Measurements from ENCODE around the gene OS9. TPM values are rescaled to one million over a fixed set of nuclear protein-coding genes. Genes with fewer than 3 reads are reported as not detected.

Gene OS9
- total RNA-seq, 1 experiment from 2014 or later, result 72.6 TPM

- Histone ChIP-seq H3K4me1 (ENCODE audit: low read length) (peaks cover 9% of the 10 kb centered on the region), H3K4me2 (ENCODE audit: low read depth, low read length, poor library complexity, severe bottlenecking) (no peak overlapping the region), H3K9ac (ENCODE audit: low read length) (no peak overlapping the region)
These were observed 71.9 kb downstream of the OS9 start for GRCh38 chr12:57765698-57766463.

GRCh38 chr12:57766464-57767304 is 72.8 kb downstream of the OS9 start, which contains the start of gene CYP27B1:
CYP27B1 (minus strand) TSS chr12:57767078; CDS start chr12:57767041, 37 bp downstream.
- Histone ChIP-seq H3K36me3 (ENCODE audit: insufficient read depth, low read length) (peaks cover 4% of the 10 kb centered on the region; the same call in 1 of the 2 replicates), H3K9me3 (ENCODE audit: low read length) (no peaks in the 10 kb centered on the region), H3K4me3 (ENCODE audit: low read length) (no peak within 1 kb of the TSS), H2AFZ (ENCODE audit: low read length) (no peak within 1 kb of the TSS), H3K4me1 (ENCODE audit: low read length) (peaks cover 15% of the 10 kb centered on the region), H3K27me3 (ENCODE audit: low read length) (no peaks in the 10 kb centered on the region), H3K4me2 (ENCODE audit: low read depth, low read length, poor library complexity, severe bottlenecking) (no peak within 1 kb of the TSS), H4K20me1 (ENCODE audit: insufficient read depth, low read depth, low read length) (no peaks in the 10 kb centered on the region), H3K9me2 (replicated peaks; ENCODE audit: insufficient read depth, low read length) (no peaks in the 10 kb centered on the region), H3K79me2 (ENCODE audit: low read length) (peaks cover 11% of the 10 kb centered on the region), H3K27ac (ENCODE audit: low read length) (no peak within 1 kb of the TSS), H3K9ac (ENCODE audit: low read length) (no peak within 1 kb of the TSS)
- DNase-seq, result no peak

More at GRCh38 chr12:57765698-57766463, 71.9 kb downstream of the OS9 start:
- Histone ChIP-seq H3K36me3 (ENCODE audit: insufficient read depth, low read length) (peaks cover 4% of the 10 kb centered on the region; the same call in 1 of the 2 replicates), H3K9me3 (ENCODE audit: low read length) (no peaks in the 10 kb centered on the region), H3K27me3 (ENCODE audit: low read length) (no peaks in the 10 kb centered on the region), H3K9me2 (replicated peaks; ENCODE audit: insufficient read depth, low read length) (no peaks in the 10 kb centered on the region), H3K27ac (ENCODE audit: low read length) (no peak overlapping the region), H3K79me2 (ENCODE audit: low read length) (peaks cover 5% of the 10 kb centered on the region), H3K4me3 (ENCODE audit: low read length) (no peak overlapping the region), H2AFZ (ENCODE audit: low read length) (no peak overlapping the region), H4K20me1 (ENCODE audit: insufficient read depth, low read depth, low read length) (no peaks in the 10 kb centered on the region)
- DNase-seq, result no peak

GRCh38 chr12:57767305-57767698 is 73.4 kb downstream of the OS9 start:
- H3K36me3 ChIP-seq (ENCODE audit: insufficient read depth, low read length), result peaks cover 4% of the 10 kb centered on the region; the same call in 1 of the 2 replicates
- H4K20me1 ChIP-seq (ENCODE audit: insufficient read depth, low read depth, low read length), result no peaks in the 10 kb centered on the region
- no peak overlapping the region for H3K9ac ChIP-seq (ENCODE audit: low read length)
- H2AFZ ChIP-seq (ENCODE audit: low read length), result no peak overlapping the region
- peaks cover 16% of the 10 kb centered on the region for H3K4me1 ChIP-seq (ENCODE audit: low read length)
- DNase-seq, result no peak
- H3K27me3 ChIP-seq (ENCODE audit: low read length), result no peaks in the 10 kb centered on the region
- no peak overlapping the region for H3K27ac ChIP-seq (ENCODE audit: low read length)
- H3K4me3 ChIP-seq (ENCODE audit: low read length), result no peak overlapping the region
- no peaks in the 10 kb centered on the region for H3K9me3 ChIP-seq (ENCODE audit: low read length)
- peaks cover 11% of the 10 kb centered on the region for H3K79me2 ChIP-seq (ENCODE audit: low read length)
- H3K9me2 ChIP-seq (replicated peaks; ENCODE audit: insufficient read depth, low read length), result no peaks in the 10 kb centered on the region
- no peak overlapping the region for H3K4me2 ChIP-seq (ENCODE audit: low read depth, low read length, poor library complexity, severe bottlenecking)

DNA sequence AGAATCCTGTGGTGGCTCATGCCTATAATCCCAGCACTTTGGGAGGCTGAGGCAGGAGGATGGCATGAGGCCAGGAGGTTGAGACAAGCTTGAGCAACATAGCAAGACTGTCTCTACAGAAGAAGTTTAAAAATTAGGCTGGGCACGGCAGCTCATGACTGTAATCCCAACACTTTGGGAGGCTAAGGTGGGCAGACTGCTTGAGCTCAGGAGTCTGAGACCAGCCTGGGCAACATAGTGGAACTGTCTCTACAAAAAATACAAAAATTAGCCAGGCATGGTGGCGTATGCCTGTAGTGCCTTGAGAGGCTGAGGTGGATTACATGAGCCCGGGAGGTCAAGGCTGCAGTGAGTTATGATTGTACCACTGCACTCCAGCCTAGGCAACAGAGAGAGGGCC is 73.9 kb downstream of the OS9 start:
- Histone ChIP-seq H3K9ac (ENCODE audit: low read length) (no peak overlapping the region), H3K4me1 (ENCODE audit: low read length) (peaks cover 22% of the 10 kb centered on the region), H4K20me1 (ENCODE audit: insufficient read depth, low read depth, low read length) (no peaks in the 10 kb centered on the region), H3K9me2 (replicated peaks; ENCODE audit: insufficient read depth, low read length) (no peaks in the 10 kb centered on the region), H3K36me3 (ENCODE audit: insufficient read depth, low read length) (peaks cover 4% of the 10 kb centered on the region; the same call in 1 of the 2 replicates), H3K27me3 (ENCODE audit: low read length) (no peaks in the 10 kb centered on the region), H3K79me2 (ENCODE audit: low read length) (peaks cover 15% of the 10 kb centered on the region), H2AFZ (ENCODE audit: low read length) (no peak overlapping the region), H3K27ac (ENCODE audit: low read length) (no peak overlapping the region), H3K9me3 (ENCODE audit: low read length) (no peaks in the 10 kb centered on the region), H3K4me3 (ENCODE audit: low read length) (no peak overlapping the region), H3K4me2 (ENCODE audit: low read depth, low read length, poor library complexity, severe bottlenecking) (no peak overlapping the region)
- DNase-seq, result no peak

DNA sequence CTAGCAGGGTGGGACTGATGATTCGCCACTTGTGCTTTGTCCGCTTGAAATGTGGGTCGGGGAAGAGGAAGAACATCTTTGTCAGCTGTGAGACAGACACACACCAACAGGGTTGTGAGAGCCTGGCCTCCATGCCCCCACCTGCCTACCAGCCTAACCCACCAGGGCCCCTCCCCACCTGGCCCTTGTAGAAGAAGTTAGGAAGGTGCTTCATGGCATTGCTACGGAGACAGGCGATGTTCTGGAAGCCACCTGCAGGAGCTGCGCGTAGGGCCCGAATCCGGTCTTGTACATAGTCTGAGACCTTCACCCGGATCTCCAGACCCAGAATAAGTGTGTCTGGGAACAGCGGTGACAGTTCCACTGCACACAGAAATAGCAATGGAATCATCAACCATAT is 75.7 kb downstream of the OS9 start:
- no peak for DNase-seq
- peaks cover 31% of the 10 kb centered on the region for H3K4me1 ChIP-seq (ENCODE audit: low read length)
- H4K20me1 ChIP-seq (ENCODE audit: insufficient read depth, low read depth, low read length), result no peaks in the 10 kb centered on the region

DNA sequence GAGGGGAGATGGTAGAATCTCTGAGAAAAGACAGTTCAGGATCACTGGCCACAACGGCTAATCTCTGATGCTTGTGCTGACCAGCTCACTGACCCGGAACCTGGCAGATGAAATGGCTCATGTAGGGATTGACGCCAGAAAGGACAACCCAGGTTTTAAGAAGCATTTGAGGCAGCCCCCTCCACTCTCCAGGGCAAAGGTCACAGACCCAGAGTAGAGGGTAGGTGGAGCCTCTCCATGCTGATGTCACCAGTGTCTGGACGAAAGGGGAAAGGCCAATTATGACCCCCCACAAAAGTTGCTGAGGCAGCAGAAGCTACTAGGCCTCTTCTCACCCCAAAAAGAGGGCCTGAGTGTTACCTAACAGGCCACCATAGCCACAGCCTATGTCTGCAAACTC is 76.8 kb downstream of the OS9 start:
- Histone ChIP-seq H2AFZ (ENCODE audit: low read length) (no peak overlapping the region), H3K4me1 (ENCODE audit: low read length) (peaks cover 27% of the 10 kb centered on the region), H3K9ac (ENCODE audit: low read length) (peak overlapping the region; percentile 85), H3K79me2 (ENCODE audit: low read length) (peaks cover 16% of the 10 kb centered on the region), H3K4me3 (ENCODE audit: low read length) (peak overlapping the region; percentile 94), H3K9me3 (ENCODE audit: low read length) (no peaks in the 10 kb centered on the region), H3K27ac (ENCODE audit: low read length) (no peak overlapping the region), H4K20me1 (ENCODE audit: insufficient read depth, low read depth, low read length) (no peaks in the 10 kb centered on the region), H3K36me3 (ENCODE audit: insufficient read depth, low read length) (peaks cover 4% of the 10 kb centered on the region; the same call in 1 of the 2 replicates), H3K9me2 (replicated peaks; ENCODE audit: insufficient read depth, low read length) (no peaks in the 10 kb centered on the region), H3K27me3 (ENCODE audit: low read length) (no peaks in the 10 kb centered on the region), H3K4me2 (ENCODE audit: low read depth, low read length, poor library complexity, severe bottlenecking) (peak overlapping the region; percentile 80)
- no peak for DNase-seq

More for the DNA sequence above, 75.7 kb downstream of the OS9 start:
- H3K9me3 ChIP-seq (ENCODE audit: low read length), result no peaks in the 10 kb centered on the region
- H3K36me3 ChIP-seq (ENCODE audit: insufficient read depth, low read length), result peaks cover 4% of the 10 kb centered on the region; the same call in 1 of the 2 replicates
- peaks cover 16% of the 10 kb centered on the region for H3K79me2 ChIP-seq (ENCODE audit: low read length)
- no peaks in the 10 kb centered on the region for H3K27me3 ChIP-seq (ENCODE audit: low read length)
- H3K27ac ChIP-seq (ENCODE audit: low read length), result no peak overlapping the region
- no peak overlapping the region for H3K4me3 ChIP-seq (ENCODE audit: low read length)
- H3K4me2 ChIP-seq (ENCODE audit: low read depth, low read length, poor library complexity, severe bottlenecking), result no peak overlapping the region
- H3K9ac ChIP-seq (ENCODE audit: low read length), result no peak overlapping the region
- H2AFZ ChIP-seq (ENCODE audit: low read length), result no peak overlapping the region
- H3K9me2 ChIP-seq (replicated peaks; ENCODE audit: insufficient read depth, low read length), result no peaks in the 10 kb centered on the region

Other genes with a start within 250 kb of the OS9 start
- 14.3 and 17.9 TPM in 2 replicates for gene INHBE, start 238.8 kb upstream of the OS9 start, total RNA-seq (2014; rRNA removed; shearing (Covaris generic); ENCODE audit: low replicate concordance)
- 1.9 and 9.3 TPM in 2 replicates for gene GLI1, start 234.3 kb upstream of the OS9 start, total RNA-seq (2014; rRNA removed; shearing (Covaris generic); ENCODE audit: low replicate concordance)
- gene ARHGAP9, start 214.3 kb upstream of the OS9 start, total RNA-seq (2014; rRNA removed; shearing (Covaris generic); ENCODE audit: low replicate concordance), result 6.7 and 12.3 TPM in 2 replicates
- gene MARS1, start 206.1 kb upstream of the OS9 start, total RNA-seq (2014; rRNA removed; shearing (Covaris generic); ENCODE audit: low replicate concordance), result 204 and 260 TPM in 2 replicates
- gene DDIT3, start 173.6 kb upstream of the OS9 start, total RNA-seq (2014; rRNA removed; shearing (Covaris generic); ENCODE audit: low replicate concordance), result 54.3 and 73.3 TPM in 2 replicates
- gene MBD6, start 171.3 kb upstream of the OS9 start, total RNA-seq (2014; rRNA removed; shearing (Covaris generic); ENCODE audit: low replicate concordance), result 23.5 and 32.4 TPM in 2 replicates
- 77.9 and 123 TPM in 2 replicates for gene DCTN2, start 146.9 kb upstream of the OS9 start, total RNA-seq (2014; rRNA removed; shearing (Covaris generic); ENCODE audit: low replicate concordance)
- gene KIF5A, start 144.1 kb upstream of the OS9 start, total RNA-seq (2014; rRNA removed; shearing (Covaris generic); ENCODE audit: low replicate concordance), result 21.5 and 24.0 TPM in 2 replicates
- 9.3 and 23.9 TPM in 2 replicates for gene PIP4K2C, start 102.9 kb upstream of the OS9 start, total RNA-seq (2014; rRNA removed; shearing (Covaris generic); ENCODE audit: low replicate concordance)
- gene DTX3, start 89.3 kb upstream of the OS9 start, total RNA-seq (2014; rRNA removed; shearing (Covaris generic); ENCODE audit: low replicate concordance), result 16.8 and 22.9 TPM in 2 replicates
- 0.87 TPM in 1 of 2 replicates, not detected in the other for gene ARHGEF25, start 82.7 kb upstream of the OS9 start, total RNA-seq (2014; rRNA removed; shearing (Covaris generic); ENCODE audit: low replicate concordance)
- 0.58 and 0.63 TPM in 2 replicates for gene B4GALNT1, start 60.9 kb upstream of the OS9 start, total RNA-seq (2014; rRNA removed; shearing (Covaris generic); ENCODE audit: low replicate concordance)
- 6.7 and 12.0 TPM in 2 replicates for gene AGAP2, start 44.6 kb downstream of the OS9 start, total RNA-seq (2014; rRNA removed; shearing (Covaris generic); ENCODE audit: low replicate concordance)
- 33.3 and 42.7 TPM in 2 replicates for gene TSPAN31, start 50.9 kb downstream of the OS9 start, total RNA-seq (2014; rRNA removed; shearing (Covaris generic); ENCODE audit: low replicate concordance)
- 154 and 164 TPM in 2 replicates for gene CDK4, start 58.2 kb downstream of the OS9 start, total RNA-seq (2014; rRNA removed; shearing (Covaris generic); ENCODE audit: low replicate concordance)
- 30.3 and 45.9 TPM in 2 replicates for gene MARCHF9, start 61.0 kb downstream of the OS9 start, total RNA-seq (2014; rRNA removed; shearing (Covaris generic); ENCODE audit: low replicate concordance)
- 0.86 and 3.5 TPM in 2 replicates for gene CYP27B1, start 72.9 kb downstream of the OS9 start, total RNA-seq (2014; rRNA removed; shearing (Covaris generic); ENCODE audit: low replicate concordance)
- 11.9 and 17.4 TPM in 2 replicates for gene METTL1, start 78.0 kb downstream of the OS9 start, total RNA-seq (2014; rRNA removed; shearing (Covaris generic); ENCODE audit: low replicate concordance)
- gene EEF1AKMT3, start 78.5 kb downstream of the OS9 start, total RNA-seq (2014; rRNA removed; shearing (Covaris generic); ENCODE audit: low replicate concordance), result 4.1 and 5.5 TPM in 2 replicates
- 40.7 and 57.1 TPM in 2 replicates for gene TSFM, start 88.7 kb downstream of the OS9 start, total RNA-seq (2014; rRNA removed; shearing (Covaris generic); ENCODE audit: low replicate concordance)
- 1.7 TPM in 1 of 2 replicates, not detected in the other for gene AVIL, start 124.6 kb downstream of the OS9 start, total RNA-seq (2014; rRNA removed; shearing (Covaris generic); ENCODE audit: low replicate concordance)
- gene CTDSP2, start 152.6 kb downstream of the OS9 start, total RNA-seq (2014; rRNA removed; shearing (Covaris generic); ENCODE audit: low replicate concordance), result 10.9 and 14.2 TPM in 2 replicates
- gene ATP23, start 247.4 kb downstream of the OS9 start, total RNA-seq (2014; rRNA removed; shearing (Covaris generic); ENCODE audit: low replicate concordance), result 13.1 and 36.3 TPM in 2 replicates